Smooth muscle cell (in vitro differentiated cells): ENCODE results near the gene TRAFD1. TPM values are rescaled to one million over a fixed set of nuclear protein-coding genes. Genes with fewer than 3 reads are reported as not detected.

Source experiments
- DNase-seq: peaks from one replicate; lab custom pipeline; 2025; ENCODE audit not compliant: unreplicated experiment; lab: John Stamatoyannopoulos, UW
- H2AFZ ChIP-seq: fragments of 200-600 bp; sonication (generic); 2 replicates; pipeline ENCODE4 v1.6.0; 2016; ENCODE audit warnings: antibody characterized with exemption, low read depth, mild to moderate bottlenecking
- H3F3A ChIP-seq: fragments of 200-600 bp; sonication (generic); 2 replicates; pipeline ENCODE4 v1.6.0; 2017; ENCODE audit warnings: antibody characterized with exemption, low read depth
- H3K27ac ChIP-seq: fragments of 200-600 bp; sonication (generic); 2 replicates; pipeline ENCODE4 v1.5.1; 2016; ENCODE audit warnings: low read depth, mild to moderate bottlenecking
- H3K27me3 ChIP-seq: fragments of 200-600 bp; sonication (generic); 2 replicates; pipeline ENCODE4 v1.6.1; 2016; ENCODE audit warnings: low read depth, mild to moderate bottlenecking
- H3K36me3 ChIP-seq: fragments of 200-600 bp; sonication (generic); 2 replicates; pipeline ENCODE4 v1.5.1; 2016; ENCODE audit warnings: low read depth
- H3K4me1 ChIP-seq: fragments of 200-600 bp; sonication (generic); 2 replicates; pipeline ENCODE4 v1.5.1; 2016; ENCODE audit warnings: low read depth
- H3K4me2 ChIP-seq: fragments of 200-600 bp; sonication (generic); 2 replicates; pipeline ENCODE4 v1.6.0; 2016; ENCODE audit warnings: mild to moderate bottlenecking
- H3K4me3 ChIP-seq: fragments of 200-600 bp; sonication (generic); 2 replicates; pipeline ENCODE4 v1.5.1; 2016; ENCODE audit warnings: mild to moderate bottlenecking
- H3K79me2 ChIP-seq: fragments of 200-600 bp; sonication (generic); 2 replicates; pipeline ENCODE4 v1.6.0; 2016; ENCODE audit warnings: low read depth, mild to moderate bottlenecking
- H3K9ac ChIP-seq: fragments of 200-600 bp; sonication (generic); 2 replicates; pipeline ENCODE4 v1.6.0; 2016; ENCODE audit warnings: low read depth
- H3K9me3 ChIP-seq: fragments of 200-600 bp; sonication (generic); replicated peaks from 2 replicates; pipeline ENCODE4 v1.5.1; 2016; ENCODE audit warnings: low read depth
- H4K20me1 ChIP-seq: fragments of 200-600 bp; sonication (generic); 2 replicates; pipeline ENCODE4 v1.6.0; 2016; ENCODE audit warnings: low read depth
- WGBS: methylation state at CpG from one replicate; pipeline ENCODE4 v1.1.7; 2016; ENCODE audit warnings: low lambda C conversion rate; 5-methylcytosine and 5-hydroxymethylcytosine counted together
- polyA plus RNA-seq: library from polyadenylated mRNA; unstranded; fragments of >200 nt; fragmentation: Nextera tagmentation; extraction: Ambion mirVana; gene quantifications from 2 replicates; pipeline ENCODE4 v1.2.1, GENCODE V29; 2016
- total RNA-seq: library from RNA; depleted of rRNA; stranded (reverse); fragments of >200 nt; gene quantifications from 2 replicates; pipeline ENCODE4 v1.2.3, GENCODE V29; 2014
- TF ChIP-seq, protein P1 (sequence below): fragments of 200-600 bp; sonication (generic); IDR thresholded peaks from 2 replicates; pipeline ENCODE4 v1.5.1; 2017; ENCODE audit warnings: borderline replicate concordance, mild to moderate bottlenecking, antibody characterized with exemption; ENCODE audit not compliant: insufficient read depth, poor library complexity, severe bottlenecking

The TRAFD1 gene
- total and polyA plus RNA-seq, 2 experiments from 2014 or later, result 30.2 to 44.8 TPM

- no peaks in the 10 kb centered on the region for H3F3A ChIP-seq
- H3K4me2 ChIP-seq, result no peak overlapping the region
- WGBS, result 94% methylated on average over 17 of the region's 17 CpGs
Measured at GRCh38 chr12:112170971-112171596, 45.7 kb downstream of the TRAFD1 start.

GRCh38 chr12:112172556-112173324 lies 47.4 kb downstream of the TRAFD1 start:
- Histone ChIP-seq H3K4me1 (no peaks in the 10 kb centered on the region), H3F3A (no peaks in the 10 kb centered on the region), H3K4me3 (no peak overlapping the region), H2AFZ (no peak overlapping the region), H3K27ac (no peak overlapping the region), H3K79me2 (no peaks in the 10 kb centered on the region), H3K9ac (no peak overlapping the region), H3K4me2 (no peak overlapping the region), H3K36me3 (no peaks in the 10 kb centered on the region), H3K27me3 (no peaks in the 10 kb centered on the region), H4K20me1 (no peaks in the 10 kb centered on the region), H3K9me3 (no peaks in the 10 kb centered on the region)
- 97% methylated on average over 21 of the region's 21 CpGs for WGBS
- no peak for DNase-seq
- TF ChIP-seq, protein P1, sequence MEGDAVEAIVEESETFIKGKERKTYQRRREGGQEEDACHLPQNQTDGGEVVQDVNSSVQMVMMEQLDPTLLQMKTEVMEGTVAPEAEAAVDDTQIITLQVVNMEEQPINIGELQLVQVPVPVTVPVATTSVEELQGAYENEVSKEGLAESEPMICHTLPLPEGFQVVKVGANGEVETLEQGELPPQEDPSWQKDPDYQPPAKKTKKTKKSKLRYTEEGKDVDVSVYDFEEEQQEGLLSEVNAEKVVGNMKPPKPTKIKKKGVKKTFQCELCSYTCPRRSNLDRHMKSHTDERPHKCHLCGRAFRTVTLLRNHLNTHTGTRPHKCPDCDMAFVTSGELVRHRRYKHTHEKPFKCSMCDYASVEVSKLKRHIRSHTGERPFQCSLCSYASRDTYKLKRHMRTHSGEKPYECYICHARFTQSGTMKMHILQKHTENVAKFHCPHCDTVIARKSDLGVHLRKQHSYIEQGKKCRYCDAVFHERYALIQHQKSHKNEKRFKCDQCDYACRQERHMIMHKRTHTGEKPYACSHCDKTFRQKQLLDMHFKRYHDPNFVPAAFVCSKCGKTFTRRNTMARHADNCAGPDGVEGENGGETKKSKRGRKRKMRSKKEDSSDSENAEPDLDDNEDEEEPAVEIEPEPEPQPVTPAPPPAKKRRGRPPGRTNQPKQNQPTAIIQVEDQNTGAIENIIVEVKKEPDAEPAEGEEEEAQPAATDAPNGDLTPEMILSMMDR, result no peak

More at GRCh38 chr12:112170971-112171596, 45.7 kb downstream of the TRAFD1 start:
- Histone ChIP-seq H3K27ac (no peak overlapping the region), H3K4me3 (no peak overlapping the region), H3K27me3 (no peaks in the 10 kb centered on the region), H3K9me3 (no peaks in the 10 kb centered on the region), H3K9ac (no peak overlapping the region), H2AFZ (no peak overlapping the region), H3K4me1 (no peaks in the 10 kb centered on the region), H3K79me2 (no peaks in the 10 kb centered on the region), H4K20me1 (no peaks in the 10 kb centered on the region), H3K36me3 (no peaks in the 10 kb centered on the region)
- TF ChIP-seq, protein P1, result no peak
- no peak for DNase-seq

GRCh38 chr12:112175361-112176155 lies 50.2 kb downstream of the TRAFD1 start:
- Histone ChIP-seq H3K9me3 (no peaks in the 10 kb centered on the region), H3K4me1 (no peaks in the 10 kb centered on the region), H3K27me3 (no peaks in the 10 kb centered on the region), H3K4me2 (no peak overlapping the region), H3K27ac (no peak overlapping the region), H3K4me3 (no peak overlapping the region), H3K9ac (no peak overlapping the region), H2AFZ (no peak overlapping the region), H4K20me1 (no peaks in the 10 kb centered on the region), H3K79me2 (no peaks in the 10 kb centered on the region), H3K36me3 (no peaks in the 10 kb centered on the region), H3F3A (no peaks in the 10 kb centered on the region)
- TF ChIP-seq, protein P1, result no peak
- no peak for DNase-seq
- WGBS, result 97% methylated on average over 20 of the region's 20 CpGs
